Gastrocnemius medialis (tissue), 4 donors: ENCODE results near the gene PGAP1. TPM values are rescaled to one million over a fixed set of nuclear protein-coding genes. Genes with fewer than 3 reads are reported as not detected.

Source experiments
- ATAC-seq, 2 donors: fragments of 150-250 bp; one replicate each; pipeline ENCODE4 v1.9.1; 2016
- DNase-seq, 2 donors: peaks; one replicate each; pipeline ENCODE4 v3.0.0-alpha.2; 2019
- H3K27ac ChIP-seq, 4 donors: fragments of 200-600 bp; sonication (generic); 1 replicate in 1 of 4; 2 replicates in 3 of 4; pipeline ENCODE4 v1.5.1; 2016 to 2018; ENCODE audit warnings: mild to moderate bottlenecking in 2 of 4, moderate library complexity in 1 of 4
- H3K27me3 ChIP-seq, 3 donors: fragments of 200-600 bp; sonication (generic) in 2 of 3; 1 replicate in 1 of 3; 2 replicates in 2 of 3; pipeline versions ENCODE4 v1.5.1 to v1.6.0; 2016 to 2019; ENCODE audit warnings: mild to moderate bottlenecking in 1 of 3, moderate library complexity in 1 of 3
- H3K36me3 ChIP-seq, 2 donors: fragments of 200-600 bp; sonication (generic) in 1 of 2; one replicate each; pipeline ENCODE4 v1.5.1; 2017 to 2018
- H3K4me1 ChIP-seq, 2 donors: fragments of 200-600 bp; sonication (generic) in 1 of 2; one replicate each; pipeline ENCODE4 v1.5.1; 2016 to 2017; ENCODE audit warnings: mild to moderate bottlenecking in 2 of 2
- H3K4me3 ChIP-seq, 4 donors: fragments of 200-600 bp; sonication (generic) in 3 of 4; 1 replicate in 1 of 4; 2 replicates in 3 of 4; pipeline ENCODE4 v1.5.1; 2016 to 2019; ENCODE audit warnings: mild to moderate bottlenecking in 2 of 4
- H3K9me3 ChIP-seq, 3 donors: fragments of 200-600 bp; sonication (generic) in 2 of 3; 1 replicate in 1 of 3; 2 replicates in 2 of 3; pipeline ENCODE4 v1.5.1; 2016 to 2019
- POLR2A ChIP-seq, 2 donors: fragments of 450-650 bp; IDR thresholded peaks; one replicate each; pipeline ENCODE4 v1.6.1; 2017; ENCODE audit warnings: antibody characterized with exemption in 2 of 2, mild to moderate bottlenecking in 2 of 2, moderate library complexity in 2 of 2
- in situ Hi-C, 4 donors: fragments of 200-750 bp; cut with MboI; loops; one replicate each; pipeline versions ENCODE4 v1.15.0 to v1.8.0; 2017; ENCODE audit warnings: low sequenced_read_pairs in 4 of 4
- intact Hi-C: fragments of 100-400 bp; cut with DNase I; formaldehyde crosslinking; loops from one replicate; pipeline ENCODE4 v1.15.1; 2023; ENCODE audit warnings: low total_unique reads
- total RNA-seq, 4 donors: library from RNA; depleted of rRNA; stranded (reverse); fragments of >200 nt; gene quantifications; one replicate each; pipeline versions ENCODE4 v1.1.0 to v1.2.3, GENCODE V29; 2016
- TF ChIP-seq, protein P1 (sequence below), 5 experiments: fragments of 450-650 bp in 3 of 5; fragments of 200-600 bp in 2 of 5; sonication (generic) in 2 of 5; IDR thresholded peaks in 4 of 5; conservative IDR thresholded peaks in 1 of 5; 1 replicate in 4 of 5; 2 replicates in 1 of 5; pipeline ENCODE4 v1.5.1; 2016 to 2019; ENCODE audit warnings: antibody characterized with exemption in 5 of 5, mild to moderate bottlenecking in 3 of 5, moderate library complexity in 3 of 5

The PGAP1 gene
- total RNA-seq, 4 donors from 2014 or later, result 1.3 to 3.7 (median 1.8) TPM

DNA sequence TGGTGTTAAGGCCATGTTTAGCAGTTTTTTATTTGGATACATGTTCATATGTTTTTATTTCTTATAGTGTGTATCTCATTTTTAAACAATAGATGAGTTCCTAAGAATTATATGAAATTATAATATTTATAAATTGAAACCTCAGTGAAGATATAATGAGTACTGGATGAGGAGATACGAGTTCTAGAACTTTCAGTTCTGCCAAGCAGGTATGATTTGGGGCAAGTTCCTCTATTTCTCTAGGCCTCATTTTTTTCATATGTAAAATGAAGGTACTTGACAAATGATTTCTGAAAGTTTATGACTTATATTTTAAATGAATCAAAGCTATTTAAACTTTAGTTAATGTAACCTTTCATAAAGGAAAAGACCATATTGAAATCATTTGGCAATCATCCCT is 8.2 kb upstream of the PGAP1 start:
- Histone ChIP-seq H3K4me1 (no peaks in the 10 kb centered on the region), H3K27me3 (no peaks in the 10 kb centered on the region), H3K27ac (no peak overlapping the region), H3K36me3 (no peaks in the 10 kb centered on the region), H3K4me3 (no peak overlapping the region), H3K9me3 (no peaks in the 10 kb centered on the region)
- in situ Hi-C loops (no loop called here), intact Hi-C loops (no loop called here)
- no peak for TF ChIP-seq POLR2A (IDR thresholded peaks at IDR 0.05)
- TF ChIP-seq, protein P1, sequence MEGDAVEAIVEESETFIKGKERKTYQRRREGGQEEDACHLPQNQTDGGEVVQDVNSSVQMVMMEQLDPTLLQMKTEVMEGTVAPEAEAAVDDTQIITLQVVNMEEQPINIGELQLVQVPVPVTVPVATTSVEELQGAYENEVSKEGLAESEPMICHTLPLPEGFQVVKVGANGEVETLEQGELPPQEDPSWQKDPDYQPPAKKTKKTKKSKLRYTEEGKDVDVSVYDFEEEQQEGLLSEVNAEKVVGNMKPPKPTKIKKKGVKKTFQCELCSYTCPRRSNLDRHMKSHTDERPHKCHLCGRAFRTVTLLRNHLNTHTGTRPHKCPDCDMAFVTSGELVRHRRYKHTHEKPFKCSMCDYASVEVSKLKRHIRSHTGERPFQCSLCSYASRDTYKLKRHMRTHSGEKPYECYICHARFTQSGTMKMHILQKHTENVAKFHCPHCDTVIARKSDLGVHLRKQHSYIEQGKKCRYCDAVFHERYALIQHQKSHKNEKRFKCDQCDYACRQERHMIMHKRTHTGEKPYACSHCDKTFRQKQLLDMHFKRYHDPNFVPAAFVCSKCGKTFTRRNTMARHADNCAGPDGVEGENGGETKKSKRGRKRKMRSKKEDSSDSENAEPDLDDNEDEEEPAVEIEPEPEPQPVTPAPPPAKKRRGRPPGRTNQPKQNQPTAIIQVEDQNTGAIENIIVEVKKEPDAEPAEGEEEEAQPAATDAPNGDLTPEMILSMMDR (IDR thresholded peaks at IDR 0.05 in 4 of 5, conservative IDR thresholded peaks at IDR 0.05 in 1 of 5), result no peak
- DNase-seq, result no peak
- no peak for ATAC-seq

DNA sequence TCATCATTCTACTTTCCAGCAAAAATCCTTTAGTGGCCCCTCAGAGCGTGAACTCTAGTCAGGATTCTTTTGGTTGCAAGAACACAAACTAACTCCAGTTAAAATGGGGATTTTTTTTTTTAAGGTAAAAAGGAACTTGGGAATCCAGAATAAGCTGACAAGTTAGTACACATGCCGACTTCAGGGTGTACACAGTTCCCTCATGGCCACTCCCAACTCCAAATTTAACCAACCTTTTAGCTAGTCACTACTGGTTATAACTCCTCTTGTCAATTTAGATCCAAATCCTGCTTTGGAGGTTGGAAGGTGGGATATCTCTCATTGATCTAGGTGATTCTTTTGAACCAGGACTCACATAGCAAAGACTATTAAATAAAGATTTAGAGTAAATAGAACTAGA is 5.0 kb upstream of the PGAP1 start:
- no peak overlapping the region for H3K27ac ChIP-seq
- H3K27me3 ChIP-seq, result no peaks in the 10 kb centered on the region
- H3K9me3 ChIP-seq, result no peaks in the 10 kb centered on the region
- no peak for TF ChIP-seq POLR2A (IDR thresholded peaks at IDR 0.05)
- TF ChIP-seq, protein P1 (IDR thresholded peaks at IDR 0.05 in 4 of 5, conservative IDR thresholded peaks at IDR 0.05 in 1 of 5), result no peak
- no peak for ATAC-seq
- intact Hi-C loops, result no loop called here
- in situ Hi-C loops, result no loop called here
- DNase-seq, result no peak
- no peaks in the 10 kb centered on the region for H3K36me3 ChIP-seq
- no peak overlapping the region for H3K4me3 ChIP-seq
- H3K4me1 ChIP-seq, result peaks cover 0 to 4% of the 10 kb centered on the region in 2 donors

DNA sequence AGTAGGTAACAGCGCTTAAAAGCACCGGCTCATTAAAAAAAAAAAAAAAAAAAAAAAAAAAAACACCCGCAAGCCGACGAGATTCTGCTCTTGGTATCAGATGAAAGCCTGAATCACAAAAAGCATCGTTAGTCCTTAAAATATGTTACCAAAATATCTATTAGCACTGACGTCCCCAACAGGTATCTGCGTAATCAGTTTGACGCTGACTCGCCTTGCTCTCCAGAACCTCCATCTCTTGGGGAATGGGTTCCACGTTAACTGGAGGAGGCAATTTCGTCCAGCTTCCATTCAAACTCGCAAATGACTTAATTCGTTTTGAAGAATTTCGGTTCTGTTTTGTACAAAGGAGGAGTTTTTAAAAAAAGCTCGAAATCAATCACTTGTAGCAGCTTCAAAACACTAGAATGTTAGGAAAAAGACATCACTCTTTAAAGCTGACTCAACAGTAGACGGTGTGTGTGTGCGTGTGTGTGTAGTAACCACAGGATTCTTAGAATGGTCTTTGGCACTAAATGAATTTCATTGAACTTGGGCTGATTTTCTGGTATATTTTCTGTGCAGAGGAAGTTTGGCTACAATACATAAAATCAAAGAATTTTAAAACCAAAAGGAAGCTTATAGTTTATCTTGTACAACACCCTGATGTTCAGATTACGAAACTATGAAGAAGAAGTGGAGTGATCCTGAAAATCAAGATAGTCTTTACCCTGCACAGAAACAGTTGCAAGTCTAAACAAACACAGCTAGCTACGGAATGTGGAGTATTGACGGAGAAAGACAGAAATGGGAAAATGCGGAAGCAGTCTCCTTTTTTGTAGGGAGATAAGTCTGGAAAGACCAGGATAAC is 1.1 kb upstream of the PGAP1 start:
- H3K4me1 ChIP-seq, result peaks cover 0 to 16% of the 10 kb centered on the region in 2 donors
- no peak for ATAC-seq
- in situ Hi-C loops, result no loop called here
- no peaks in the 10 kb centered on the region for H3K27me3 ChIP-seq
- peak overlapping the region; percentile 82 to 91 (median 84) for H3K27ac ChIP-seq
- no peaks in the 10 kb centered on the region for H3K9me3 ChIP-seq
- no peak for DNase-seq
- intact Hi-C loops, result loop anchor here (2.0 to 10.0 kb wide), 4 partner anchors 60 to 777 kb away; partner anchors contain the start of genes GTF3C3, MARS2 and STK17B
- peak overlapping the region; percentile 78 to 90 (median 84) for H3K4me3 ChIP-seq
- no peak for TF ChIP-seq POLR2A (IDR thresholded peaks at IDR 0.05)
- TF ChIP-seq, protein P1 (IDR thresholded peaks at IDR 0.05 in 4 of 5, conservative IDR thresholded peaks at IDR 0.05 in 1 of 5), result no peak
- no peaks in the 10 kb centered on the region for H3K36me3 ChIP-seq

DNA sequence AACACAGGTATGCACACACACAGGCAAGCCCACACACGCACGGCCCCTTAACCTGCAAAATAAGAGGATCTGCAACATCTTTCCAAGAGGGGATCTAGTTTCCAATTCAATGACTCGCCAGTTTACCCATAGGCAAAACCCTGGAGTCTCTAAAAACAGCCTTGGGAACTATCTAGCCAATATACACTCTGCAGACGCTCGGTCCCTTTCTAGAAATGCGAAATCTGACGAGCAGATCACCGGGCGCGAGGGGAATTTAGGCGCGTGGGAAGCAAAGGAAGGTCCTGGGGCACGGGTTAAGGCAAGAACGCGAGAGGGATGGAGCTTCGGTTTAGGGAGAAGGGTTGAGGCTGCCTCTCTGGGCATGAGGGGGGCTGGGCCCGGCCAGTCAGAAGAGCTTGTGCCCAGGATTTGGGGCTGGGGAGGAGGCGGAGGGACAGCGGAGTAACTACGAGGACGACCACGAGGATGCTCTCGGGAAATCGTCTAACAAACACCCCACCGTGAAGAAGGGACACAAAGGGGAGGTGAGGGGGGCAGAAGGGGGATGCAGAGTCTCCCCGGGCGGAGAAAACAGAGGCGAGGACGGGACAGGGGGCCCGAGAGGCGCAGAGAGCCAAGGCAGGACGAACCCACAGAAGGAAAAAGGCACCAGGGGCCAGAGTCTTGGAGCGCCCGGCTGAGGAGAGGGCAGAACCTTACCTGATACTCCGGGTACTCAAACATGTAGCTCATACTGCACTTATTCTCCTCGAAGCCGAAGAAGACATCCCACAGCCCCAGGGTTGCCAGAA is 542 bp downstream of the PGAP1 start:
- Histone ChIP-seq H3K9me3 (no peaks in the 10 kb centered on the region), H3K27ac (peak overlapping the region; percentile 82 to 91 (median 84)), H3K36me3 (no peaks in the 10 kb centered on the region), H3K4me3 (peak overlapping the region; percentile 78 to 90 (median 84)), H3K4me1 (peaks cover 0 to 16% of the 10 kb centered on the region in 2 donors), H3K27me3 (no peaks in the 10 kb centered on the region)
- in situ Hi-C loops, result no loop called here
- DNase-seq (peak; percentile 4 to 13), ATAC-seq (peak; percentile 47 to 61)
- intact Hi-C loops, result loop anchor here (2.0 to 10.0 kb wide), 4 partner anchors 61 to 779 kb away; partner anchors contain the start of genes GTF3C3, MARS2 and STK17B
- no peak for TF ChIP-seq POLR2A (IDR thresholded peaks at IDR 0.05)
- TF ChIP-seq, protein P1 (IDR thresholded peaks at IDR 0.05 in 4 of 5, conservative IDR thresholded peaks at IDR 0.05 in 1 of 5), result no peak
